IPS-18a (cell line): ENCODE measurements around the gene CACNA1C.

Experiments
- H3K27ac ChIP-seq: one replicate; pipeline ENCODE4 v1.5.1; 2013; ENCODE audit warnings: low read length
- H3K27me3 ChIP-seq: one replicate; pipeline ENCODE4 v1.6.1; 2013; ENCODE audit warnings: mild to moderate bottlenecking, low read length; ENCODE audit not compliant: control insufficient read depth, insufficient read depth
- H3K36me3 ChIP-seq: one replicate; pipeline ENCODE4 v1.6.1; 2013; ENCODE audit warnings: low read depth, low read length; ENCODE audit not compliant: control insufficient read depth
- H3K4me1 ChIP-seq: one replicate; pipeline ENCODE4 v1.6.1; 2013; ENCODE audit warnings: low read depth, low read length; ENCODE audit not compliant: control insufficient read depth
- H3K4me3 ChIP-seq: one replicate; pipeline ENCODE4 v1.5.1; 2013; ENCODE audit warnings: low read length
- H3K9ac ChIP-seq: one replicate; pipeline ENCODE4 v1.6.1; 2013; ENCODE audit warnings: mild to moderate bottlenecking, low read length, moderate library complexity
- H3K9me3 ChIP-seq: one replicate; pipeline ENCODE4 v1.6.1; 2013; ENCODE audit warnings: low read depth, low read length; ENCODE audit not compliant: control insufficient read depth

Gene CACNA1C

DNA sequence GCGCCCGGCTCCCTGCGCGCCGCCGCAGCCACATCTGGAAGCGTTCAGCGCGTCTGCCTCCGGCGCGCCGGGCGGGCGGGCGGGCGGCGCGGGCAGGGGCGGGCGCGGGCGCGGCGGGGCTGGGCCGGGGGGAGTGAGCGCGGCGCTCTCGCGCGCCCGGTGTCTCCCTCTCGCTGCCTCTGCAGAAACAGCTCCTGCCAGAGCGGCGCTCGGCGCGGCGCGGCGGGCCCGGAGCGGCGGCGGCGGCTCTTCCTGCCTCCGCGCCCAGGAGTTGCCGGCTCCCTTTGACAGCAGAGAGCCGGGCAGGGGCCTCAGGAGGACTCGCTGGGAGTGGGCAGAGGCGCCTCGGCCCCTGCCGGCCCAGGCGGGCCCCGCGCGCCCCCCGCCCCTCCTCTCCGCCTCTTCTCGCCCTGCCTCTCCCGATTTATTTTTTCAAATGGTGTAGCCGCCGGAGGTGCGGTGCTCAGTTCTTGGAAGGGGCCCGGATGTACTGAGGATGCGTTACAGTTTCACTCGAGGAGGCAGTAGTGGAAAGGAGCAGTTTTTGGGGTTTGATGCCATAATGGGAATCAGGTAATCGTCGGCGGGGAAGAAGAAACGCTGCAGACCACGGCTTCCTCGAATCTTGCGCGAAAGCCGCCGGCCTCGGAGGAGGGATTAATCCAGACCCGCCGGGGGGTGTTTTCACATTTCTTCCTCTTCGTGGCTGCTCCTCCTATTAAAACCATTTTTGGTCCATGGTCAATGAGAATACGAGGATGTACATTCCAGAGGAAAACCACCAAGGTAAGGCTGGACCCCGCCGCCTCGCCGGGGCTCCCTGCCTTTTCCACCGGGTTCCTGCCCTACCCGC lies at the start of gene CACNA1C:
Gene CACNA1C, plus strand, starts transcription at position 162 of the 853 bp plus-strand sequence. Its CDS starts 576 bp downstream, at position 738.
- H3K36me3 ChIP-seq: no peaks in the 10 kb centered on the region
- no peaks in the 10 kb centered on the region for H3K9me3 ChIP-seq
- no peak within 1 kb of the TSS for H3K27ac ChIP-seq
- peaks cover 13% of the 10 kb centered on the region for H3K4me1 ChIP-seq
- peaks cover 67% of the 10 kb centered on the region for H3K27me3 ChIP-seq
- H3K9ac ChIP-seq: no peak within 1 kb of the TSS
- peak within 1 kb of the TSS; percentile 76 for H3K4me3 ChIP-seq

DNA sequence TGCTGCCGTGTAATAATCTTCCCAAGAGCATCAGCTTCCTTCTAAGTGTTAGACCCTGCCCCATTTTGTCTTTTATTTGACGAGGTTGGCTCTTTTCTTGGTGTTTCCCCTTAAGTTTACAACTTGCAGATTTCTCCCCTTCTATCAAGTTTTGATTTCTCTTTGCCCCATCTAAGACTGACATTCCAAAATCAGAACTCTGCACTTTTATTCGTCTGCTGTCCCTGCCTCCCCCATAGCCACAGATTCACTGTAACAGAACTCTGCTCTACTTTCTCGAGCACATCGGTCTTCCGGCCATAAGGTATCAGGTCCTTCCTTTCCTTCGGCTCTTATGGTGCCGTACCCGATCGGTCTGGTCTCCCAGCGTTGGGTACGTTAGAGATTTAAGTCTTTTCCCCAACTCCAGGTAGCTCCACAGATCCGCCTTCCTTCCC lies 49.1 kb upstream of the CACNA1C start:
- Histone ChIP-seq H3K9me3 (no peaks in the 10 kb centered on the region), H3K27me3 (no peaks in the 10 kb centered on the region)

DNA sequence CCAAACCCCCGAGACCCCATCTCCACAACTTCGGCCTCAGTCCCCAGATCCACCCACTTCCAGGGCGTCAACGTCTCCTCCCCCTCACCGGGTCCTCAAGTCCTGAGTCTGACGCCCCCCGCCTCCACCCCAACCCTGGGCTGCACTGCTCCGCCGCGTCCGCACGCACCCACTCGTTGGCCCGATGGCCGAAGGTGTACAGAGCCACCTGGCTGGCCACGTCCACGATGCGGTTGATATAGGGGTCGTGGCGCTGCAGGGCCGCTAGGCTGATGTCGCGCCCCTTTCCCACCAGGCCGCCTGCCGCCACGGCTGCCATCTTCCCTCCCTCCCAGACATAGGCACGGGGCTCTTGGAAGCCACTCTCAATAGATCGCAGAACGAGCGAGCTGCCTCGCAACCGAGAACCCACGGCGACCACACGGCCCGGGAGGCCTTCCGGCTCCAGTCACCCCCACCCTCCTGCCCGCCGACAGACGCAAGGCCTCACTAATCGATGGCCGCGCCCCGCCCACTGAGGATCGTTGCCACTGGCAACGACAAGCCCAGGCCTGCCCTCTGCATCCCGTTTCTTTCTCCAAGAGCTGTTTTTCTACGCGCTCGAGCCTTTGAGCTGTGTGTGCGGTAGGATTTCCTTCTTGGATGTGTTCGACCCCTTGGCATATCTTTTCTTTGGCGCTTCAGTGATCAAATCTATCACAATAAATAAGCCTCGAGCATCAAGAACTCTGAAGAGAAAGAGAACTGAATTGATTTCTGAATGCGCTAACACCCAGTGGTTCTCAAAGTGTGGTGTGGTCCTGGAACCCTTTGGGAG lies 48.5 kb upstream of the CACNA1C start, which contains the start of gene DCP1B:
Gene DCP1B, minus strand, starts transcription at position 345 of the 817 bp plus-strand sequence. Its CDS starts 26 bp downstream, at position 319.
- H3K27me3 ChIP-seq: no peaks in the 10 kb centered on the region
- peaks cover 22% of the 10 kb centered on the region for H3K4me1 ChIP-seq
- no peaks in the 10 kb centered on the region for H3K36me3 ChIP-seq
- peak within 1 kb of the TSS; percentile 36 for H3K27ac ChIP-seq
- peak within 1 kb of the TSS; percentile 77 for H3K4me3 ChIP-seq
- H3K9me3 ChIP-seq: no peaks in the 10 kb centered on the region
- peak within 1 kb of the TSS; percentile 81 for H3K9ac ChIP-seq

More for the DNA sequence above, 49.1 kb upstream of the CACNA1C start:
- Histone ChIP-seq H3K4me3 (peak overlapping the region; percentile 77), H3K4me1 (peaks cover 21% of the 10 kb centered on the region), H3K9ac (peak overlapping the region; percentile 81), H3K36me3 (no peaks in the 10 kb centered on the region), H3K27ac (peak overlapping the region; percentile 22)

DNA sequence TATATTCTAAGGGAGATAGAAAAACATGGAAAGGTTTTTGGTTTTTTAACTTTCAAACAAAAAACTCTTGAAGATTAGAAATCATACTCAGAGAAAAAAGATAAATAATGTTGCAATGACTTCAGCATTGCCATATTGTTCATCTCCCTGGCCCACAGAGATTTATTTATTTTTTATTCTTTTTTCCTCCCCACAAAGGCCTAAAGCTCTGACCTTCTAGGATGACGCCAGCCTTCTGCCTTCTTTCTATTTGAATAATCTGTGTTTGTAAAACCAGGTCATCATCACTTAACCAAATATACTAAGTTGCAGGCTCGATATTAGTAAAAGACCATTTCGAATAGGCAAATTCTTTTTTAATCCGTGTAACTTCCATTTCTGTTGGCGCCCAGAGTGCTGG lies 44.1 kb upstream of the CACNA1C start:
- Histone ChIP-seq H3K36me3 (no peaks in the 10 kb centered on the region), H3K4me1 (peaks cover 26% of the 10 kb centered on the region), H3K27me3 (no peaks in the 10 kb centered on the region), H3K4me3 (no peak overlapping the region), H3K27ac (no peak overlapping the region), H3K9me3 (no peaks in the 10 kb centered on the region), H3K9ac (no peak overlapping the region)

DNA sequence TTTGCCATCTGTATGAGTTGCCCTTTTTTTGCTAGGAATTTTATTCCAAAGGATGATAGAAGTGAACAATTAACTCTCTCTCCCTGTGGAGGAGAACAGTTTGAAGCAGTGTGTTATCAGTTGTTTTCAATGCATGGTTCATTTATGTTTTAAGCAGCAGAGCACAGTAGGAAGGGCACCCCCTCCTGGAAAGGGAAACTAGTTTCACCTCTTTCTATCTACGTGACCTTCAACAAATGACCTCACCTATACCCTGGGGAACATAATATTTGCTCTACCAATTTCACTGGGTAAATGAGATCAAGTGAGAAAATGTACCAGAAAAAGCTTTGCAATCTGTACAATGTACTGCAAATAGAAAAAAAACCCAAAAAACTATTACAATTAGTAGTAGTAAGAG lies 43.2 kb upstream of the CACNA1C start:
- no peak overlapping the region for H3K4me3 ChIP-seq
- H3K36me3 ChIP-seq: no peaks in the 10 kb centered on the region
- H3K27ac ChIP-seq: no peak overlapping the region
- no peaks in the 10 kb centered on the region for H3K27me3 ChIP-seq
- H3K9me3 ChIP-seq: no peaks in the 10 kb centered on the region
- peaks cover 24% of the 10 kb centered on the region for H3K4me1 ChIP-seq
- H3K9ac ChIP-seq: no peak overlapping the region

DNA sequence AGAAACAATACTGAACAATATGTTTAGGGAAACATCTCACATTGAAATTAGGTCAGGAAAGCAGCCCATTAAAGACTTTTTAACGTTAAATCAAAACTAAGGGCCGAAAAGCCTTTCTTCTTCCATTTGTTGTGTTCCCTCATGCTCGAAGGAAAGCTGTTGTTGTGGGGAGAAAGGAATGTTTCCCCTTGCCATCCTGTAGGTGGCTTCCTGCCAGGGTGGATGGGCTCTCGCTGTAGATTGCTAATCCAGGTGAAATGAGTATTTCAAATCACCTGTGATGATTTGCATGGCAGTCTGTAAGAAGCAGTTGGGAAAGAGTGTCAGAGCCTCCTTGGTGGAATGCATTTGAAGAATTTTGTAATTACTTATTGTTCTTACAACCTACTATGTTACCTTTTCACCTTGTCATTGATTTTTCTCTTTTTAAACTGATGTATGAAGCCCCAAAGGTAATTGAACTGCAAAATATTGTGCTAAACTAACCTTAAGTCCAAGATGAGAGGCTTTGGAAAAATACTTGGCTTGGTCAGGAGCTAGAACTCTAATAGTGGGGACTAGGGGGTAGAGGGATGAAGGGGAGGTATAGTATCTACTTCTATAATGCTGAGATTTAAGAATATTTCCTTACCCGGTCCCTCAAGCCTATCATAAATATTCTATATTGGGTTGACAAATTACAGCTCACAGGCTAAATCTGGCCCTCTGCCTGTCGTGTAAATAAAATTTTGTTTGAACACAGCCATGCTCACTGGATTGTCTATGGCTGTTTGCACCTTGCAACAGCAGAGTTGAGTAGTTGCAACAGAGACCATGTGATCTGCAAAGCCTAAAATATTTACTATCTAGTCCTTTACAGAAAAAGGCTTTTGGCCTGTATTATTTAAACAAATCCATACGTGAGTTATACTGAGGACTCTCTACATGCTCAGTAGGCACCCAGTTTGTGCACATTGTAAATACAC lies 40.9 kb upstream of the CACNA1C start:
- H3K27ac ChIP-seq: no peak overlapping the region
- H3K9ac ChIP-seq: no peak overlapping the region
- H3K27me3 ChIP-seq: no peaks in the 10 kb centered on the region
- peaks cover 19% of the 10 kb centered on the region for H3K4me1 ChIP-seq
- no peaks in the 10 kb centered on the region for H3K9me3 ChIP-seq
- H3K36me3 ChIP-seq: no peaks in the 10 kb centered on the region
- no peak overlapping the region for H3K4me3 ChIP-seq

DNA sequence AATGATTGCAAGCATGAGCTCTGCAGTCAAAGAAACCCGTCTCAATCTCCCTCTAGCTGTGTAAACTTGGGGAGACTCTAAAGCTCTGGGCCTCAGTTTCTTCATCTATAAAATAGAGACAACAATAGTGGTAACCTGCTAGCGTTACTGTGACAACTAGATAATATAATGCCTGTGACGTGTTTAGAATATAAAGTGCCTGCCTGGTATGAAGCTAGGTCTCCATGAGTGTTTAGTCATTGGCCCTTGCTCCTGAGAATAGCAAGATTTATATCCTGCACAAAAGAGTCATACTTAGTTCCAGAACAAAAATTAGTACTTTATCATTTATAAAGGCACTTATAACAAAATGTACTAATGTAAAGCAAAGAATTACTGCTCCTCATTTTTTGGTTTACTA lies 39.7 kb upstream of the CACNA1C start:
- Histone ChIP-seq H3K4me1 (peaks cover 21% of the 10 kb centered on the region), H3K9me3 (no peaks in the 10 kb centered on the region), H3K27me3 (no peaks in the 10 kb centered on the region), H3K36me3 (no peaks in the 10 kb centered on the region), H3K27ac (no peak overlapping the region), H3K4me3 (no peak overlapping the region), H3K9ac (no peak overlapping the region)

DNA sequence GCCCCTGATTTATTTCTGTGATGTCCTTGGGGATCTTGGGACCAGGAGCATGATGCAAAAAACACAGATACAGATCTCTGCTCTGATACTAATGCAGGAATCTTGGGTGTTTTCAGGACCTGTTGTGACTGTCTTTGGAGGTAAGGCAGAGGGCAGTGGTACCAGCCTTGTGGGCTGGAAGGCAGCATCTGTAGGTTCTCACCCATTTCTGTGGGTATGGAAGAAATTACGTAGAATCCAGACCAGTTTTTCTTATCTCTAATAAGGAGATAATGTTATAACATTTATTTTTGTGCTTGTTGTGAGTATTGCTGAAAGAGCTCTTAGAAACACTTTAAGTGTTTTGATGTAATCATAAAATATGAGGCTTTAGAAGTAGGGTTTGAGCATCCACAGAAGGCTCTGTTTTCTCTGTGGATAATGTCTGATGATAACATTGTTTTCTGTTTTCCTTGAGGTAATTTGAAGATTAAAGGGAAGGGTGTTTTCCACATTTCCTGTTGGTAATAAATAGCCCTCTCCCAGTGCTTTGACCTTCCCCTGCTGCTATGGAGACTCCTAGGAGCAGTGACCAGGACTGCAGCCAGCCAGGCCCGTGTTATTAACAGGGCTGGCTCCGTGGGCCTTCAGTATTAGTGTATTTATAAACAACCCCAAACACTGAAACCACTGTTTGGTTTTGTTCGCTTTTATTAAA lies 39.1 kb upstream of the CACNA1C start:
- H3K36me3 ChIP-seq: no peaks in the 10 kb centered on the region
- H3K27ac ChIP-seq: no peak overlapping the region
- H3K4me1 ChIP-seq: peaks cover 22% of the 10 kb centered on the region
- H3K4me3 ChIP-seq: no peak overlapping the region
- no peaks in the 10 kb centered on the region for H3K27me3 ChIP-seq
- H3K9me3 ChIP-seq: no peaks in the 10 kb centered on the region
- no peak overlapping the region for H3K9ac ChIP-seq

DNA sequence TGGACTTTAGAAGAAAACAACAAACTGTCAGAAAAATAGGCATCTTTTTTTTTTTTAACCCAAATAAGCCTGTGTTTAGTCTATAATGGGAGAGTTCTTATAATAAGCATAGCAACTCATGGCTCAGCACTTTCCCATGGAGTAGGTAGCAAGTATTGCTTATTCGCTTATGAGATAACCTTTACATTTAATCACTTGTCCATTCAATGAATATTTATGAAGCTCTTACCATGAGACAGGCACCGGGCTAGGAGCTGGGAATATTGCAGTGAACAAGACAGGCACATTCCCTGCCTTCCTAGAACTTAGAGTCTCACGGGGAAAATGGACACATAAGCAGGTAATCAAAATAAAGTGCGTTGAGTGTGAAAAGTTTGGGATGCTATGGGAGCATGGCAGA lies 38.6 kb upstream of the CACNA1C start:
- Histone ChIP-seq H3K27ac (no peak overlapping the region), H3K9ac (no peak overlapping the region), H3K36me3 (no peaks in the 10 kb centered on the region), H3K4me1 (peaks cover 21% of the 10 kb centered on the region), H3K27me3 (no peaks in the 10 kb centered on the region), H3K9me3 (no peaks in the 10 kb centered on the region), H3K4me3 (no peak overlapping the region)

DNA sequence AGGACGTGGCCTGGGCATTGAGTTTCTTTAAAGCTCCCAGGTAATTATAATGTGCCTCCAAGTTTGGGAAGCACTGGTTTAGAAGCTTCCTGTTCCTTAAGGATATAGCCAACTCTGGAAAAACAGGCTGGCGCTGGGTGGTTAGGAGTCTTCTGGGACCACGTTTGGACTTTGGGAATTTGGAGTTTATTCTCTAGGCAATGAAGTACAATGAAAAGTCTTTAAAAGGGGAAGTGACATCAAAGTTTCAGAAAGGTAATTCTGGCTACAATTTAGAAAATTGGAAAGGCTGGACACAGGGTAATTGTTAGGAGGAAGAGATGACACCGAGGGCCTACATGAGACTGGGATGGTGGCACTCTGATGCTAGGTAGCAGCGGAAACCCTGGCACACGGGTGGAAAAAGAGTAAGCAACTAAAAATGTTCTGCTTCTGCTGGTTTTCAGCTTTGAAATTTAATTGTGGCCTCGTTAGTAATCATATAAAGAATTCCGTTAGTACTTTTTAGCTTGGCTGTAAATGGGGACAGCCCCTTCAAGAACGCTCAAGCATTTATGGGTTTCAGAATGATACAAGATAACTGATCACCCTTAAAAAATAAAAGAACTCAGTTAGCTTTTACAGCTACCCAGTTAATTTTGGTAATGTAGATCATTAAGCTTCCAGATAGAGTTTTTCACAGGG lies 35.8 kb upstream of the CACNA1C start:
- no peaks in the 10 kb centered on the region for H3K9me3 ChIP-seq
- H3K4me3 ChIP-seq: no peak overlapping the region
- H3K36me3 ChIP-seq: no peaks in the 10 kb centered on the region
- H3K27me3 ChIP-seq: no peaks in the 10 kb centered on the region
- H3K9ac ChIP-seq: no peak overlapping the region
- peaks cover 4% of the 10 kb centered on the region for H3K4me1 ChIP-seq
- H3K27ac ChIP-seq: no peak overlapping the region
